HepG2 (cell line): ENCODE measurements around the gene SARNP. TPM values are rescaled to one million over a fixed set of nuclear protein-coding genes. Genes with fewer than 3 reads are reported as not detected.

Experiments used
- ATAC-seq: fragments of 200-7000 bp; cut with Tn5 transposase; 3 replicates; pipeline ENCODE4 v1.9.1; 2020; ENCODE audit warnings: mild to moderate bottlenecking, moderate library complexity
- BruUV-seq: library from RNA; stranded (reverse); fragments of 400-500 nt; replicated peaks from 2 replicates; lab custom pipeline; 2021; lab: Mats Ljungman, UMichigan
- CTCF ChIA-PET: fragments of 300-600 bp; formaldehyde crosslinking; extraction: SDS; loops from one replicate; lab custom pipeline; 2021; ENCODE audit warnings: low total read pairs, inconsistent platforms, low intra/inter-chr PET ratio; lab: Yijun Ruan, JAX
- POLR2A ChIA-PET: fragments of 350-600 bp; sonication (Branson Sonifier 250); formaldehyde crosslinking; loops from one replicate; lab custom pipeline; 2020; ENCODE audit warnings: antibody characterized with exemption, inconsistent platforms; lab: Yijun Ruan, JAX
- DNase-seq: peaks from one replicate; pipeline ENCODE4 v3.0.0-alpha.2; 2015; ENCODE audit warnings: low spot score
- FAIRE-seq: peaks from 3 replicates; lab custom pipeline; 2011; peaks lifted over from hg19 to GRCh38; lab: Jason Lieb, UNC
- H2AFZ ChIP-seq: one replicate; pipeline ENCODE4 v1.6.1; 2011; ENCODE audit warnings: low read length, inconsistent platforms
- H3K27ac ChIP-seq: fragments of 300-600 bp; 3 replicates; pipeline ENCODE4 v1.8.0; 2011; ENCODE audit warnings: mixed run types, mild to moderate bottlenecking, mixed read lengths, low read length, inconsistent platforms; ENCODE audit not compliant: insufficient read depth; ENCODE audit errors: extremely low read length
- H3K27me3 ChIP-seq, 2 experiments: fragments of 200-600 bp in 1 of 2; 2 replicates in 1 of 2; 3 replicates in 1 of 2; pipeline versions ENCODE4 v1.6.0 to v1.8.0; 2011; ENCODE audit warnings: low read length in 2 of 2, mild to moderate bottlenecking in 2 of 2, moderate library complexity in 2 of 2, inconsistent platforms in 1 of 2; ENCODE audit not compliant: insufficient read depth in 2 of 2, control insufficient read depth in 1 of 2
- H3K36me3 ChIP-seq, 2 experiments: fragments of 200-600 bp in 1 of 2; replicated peaks in 1 of 2; 2 replicates in 1 of 2; 3 replicates in 1 of 2; pipeline versions ENCODE4 v1.5.1 to v1.8.0; 2011; ENCODE audit warnings: low read length in 2 of 2, inconsistent platforms in 1 of 2; ENCODE audit not compliant: insufficient read depth in 2 of 2, control insufficient read depth in 1 of 2
- H3K4me1 ChIP-seq: 2 replicates; pipeline ENCODE4 v1.5.1; 2012; ENCODE audit warnings: low read length, inconsistent platforms; ENCODE audit not compliant: insufficient read depth
- H3K4me2 ChIP-seq: 2 replicates; pipeline ENCODE4 v1.6.0; 2011; ENCODE audit warnings: low read depth, low read length, inconsistent platforms
- H3K4me3 ChIP-seq, 3 experiments: fragments of 200-600 bp in 1 of 3; sonication (generic), shearing (Covaris generic) in 1 of 3; replicated peaks in 1 of 3; 2 replicates each; pipeline ENCODE4 v1.5.1; 2011 to 2016; ENCODE audit warnings: low read length in 3 of 3, inconsistent platforms in 2 of 3, low read depth in 2 of 3, mild to moderate bottlenecking in 2 of 3, control low read depth in 1 of 3, mixed read lengths in 1 of 3; ENCODE audit not compliant: insufficient read depth in 1 of 3
- H3K79me2 ChIP-seq: one replicate; pipeline ENCODE4 v1.6.1; 2011; ENCODE audit warnings: low read length, inconsistent platforms; ENCODE audit not compliant: insufficient read depth
- H3K9ac ChIP-seq: 2 replicates; pipeline ENCODE4 v1.6.0; 2011; ENCODE audit warnings: mild to moderate bottlenecking, low read depth, low read length, inconsistent platforms; ENCODE audit not compliant: insufficient read depth
- H3K9me3 ChIP-seq: 2 replicates; pipeline ENCODE4 v1.5.1; 2012; ENCODE audit warnings: mild to moderate bottlenecking, low read length
- H4K20me1 ChIP-seq: 2 replicates; pipeline ENCODE4 v1.6.0; 2011; ENCODE audit warnings: inconsistent platforms, mild to moderate bottlenecking, low read length, moderate library complexity; ENCODE audit not compliant: insufficient read depth
- HNF1A ChIP-seq, 2 experiments: sonication (generic) in 1 of 2; formaldehyde crosslinking in 1 of 2; IDR thresholded peaks; 2 replicates each; pipeline versions ENCODE4 v1.4.0 to v1.6.1; 2016 to 2020; ENCODE audit warnings: borderline replicate concordance in 1 of 2, low read depth in 1 of 2, mild to moderate bottlenecking in 1 of 2, missing genetic modification reagents in 1 of 2
- TARDBP ChIP-seq: sonication (generic); formaldehyde crosslinking; IDR thresholded peaks from 2 replicates; pipeline ENCODE4 v1.8.0; 2022; ENCODE audit warnings: mild to moderate bottlenecking, missing genetic modification reagents
- TERF1 ChIP-seq: sonication (generic); formaldehyde crosslinking; IDR thresholded peaks from 2 replicates; pipeline ENCODE4 v1.8.0; 2022; ENCODE audit warnings: mild to moderate bottlenecking, missing genetic modification reagents, moderate library complexity
- ZNF354B ChIP-seq: sonication (generic); formaldehyde crosslinking; IDR thresholded peaks from 2 replicates; pipeline ENCODE4 v1.8.0; 2022; ENCODE audit warnings: mild to moderate bottlenecking, missing genetic modification reagents
- ZNF710 ChIP-seq: sonication (generic); formaldehyde crosslinking; IDR thresholded peaks from 2 replicates; pipeline ENCODE4 v1.5.0; 2020; ENCODE audit warnings: mild to moderate bottlenecking, missing genetic modification reagents, borderline replicate concordance
- WGBS: methylation state at CpG from one replicate; pipeline ENCODE4 v1.1.6; 2017; ENCODE audit warnings: low lambda C conversion rate; 5-methylcytosine and 5-hydroxymethylcytosine counted together
- in situ Hi-C: cut with HindIII; loops from 2 replicates; pipeline ENCODE4 v1.10.0; 2017; ENCODE audit warnings: low pct_unique_long_range_greater_than_20kb; ENCODE audit not compliant: extremely low pct_ligation_motif_present
- intact Hi-C: fragments of 100-400 bp; cut with micrococcal nuclease; formaldehyde crosslinking; loops from one replicate; pipeline ENCODE4 v1.10.0; 2022; ENCODE audit not compliant: unreplicated experiment
- polyA plus RNA-seq, 8 experiments: library from polyadenylated mRNA; depleted of rRNA in 3 of 8; stranded (reverse) in 7 of 8; unstranded in 1 of 8; fragments of >200 nt; fragmentation: Illumina TruSeq in 4 of 8; extraction: Trizol in 4 of 8; gene quantifications; 2 replicates each; pipeline versions ENCODE4 v1.2.1 to v1.2.3, GENCODE V29; 2011 to 2016; ENCODE audit warnings: low read depth in 4 of 8, missing spikeins in 1 of 8, mixed read lengths in 1 of 8; ENCODE audit not compliant: insufficient read depth in 1 of 8
- total RNA-seq, 5 experiments: library from RNA; depleted of rRNA; stranded (reverse); fragments of >200 nt; fragmentation: Illumina TruSeq; extraction: Trizol; gene quantifications; 2 replicates each; pipeline ENCODE4 v1.2.3, GENCODE V29; 2016; ENCODE audit warnings: low read depth in 1 of 5

Gene SARNP
- total and polyA plus RNA-seq, 2 of the 13 experiments (the other 11 are each of a cell fraction or from before 2014, with no cell fraction given), result 59.0 to 95.4 TPM

- TF ChIP-seq HNF1A (IDR thresholded peaks at IDR 0.05; ENCODE audit: low read depth), result no peak
- TF ChIP-seq HNF1A (CRISPR knock-in tag; IDR thresholded peaks at IDR 0.05; ENCODE audit: borderline replicate concordance), result no peak
- no peak for TF ChIP-seq ZNF710 (CRISPR knock-in tag)
- no peak for TF ChIP-seq TERF1 (CRISPR knock-in tag)
- no peak for TF ChIP-seq TARDBP (CRISPR knock-in tag)
- no peak for TF ChIP-seq ZNF354B (CRISPR knock-in tag)
- DNase-seq (no peak), ATAC-seq (no peak), FAIRE-seq (no peak)
- Histone ChIP-seq H4K20me1 (peaks cover 6% of the 10 kb centered on the region; the same call in 1 of the 2 replicates), H3K4me2 (peak overlapping the region; percentile 87), H2AFZ (no peak overlapping the region), H3K36me3 (peaks cover 12 to 32% of the 10 kb centered on the region in 2 experiments), H3K9me3 (no peaks in the 10 kb centered on the region), H3K27ac (no peak overlapping the region), H3K79me2 (peaks cover 51% of the 10 kb centered on the region), H3K9ac (peak overlapping the region; percentile 78), H3K4me3 (peak overlapping the region; percentile 81 to 82 (median 82); a peak in 4 of 6 replicates), H3K4me1 (peaks cover 59% of the 10 kb centered on the region), H3K27me3 (no peaks in the 10 kb centered on the region; a peak in 1 of 5 replicates)
- in situ Hi-C loops (no loop called here), intact Hi-C loops (no loop called here)
- ChIA-PET CTCF (no interaction called here), POLR2A (interaction anchor here (1.9 to 6.2 kb wide), 4 partner anchors 10 to 178 kb away, joined by 8 to 206 read pairs (median 27); partner anchors contain the start of genes DNAJC14, PYM1, RAB5B and SUOX)
- 86% methylated on average over 3 of the region's 6 CpGs for WGBS
- no TSS peak for BruUV-seq
These were observed 1.4 kb upstream of the SARNP start for GRCh38 chr12:55818886-55819285.
